ENCODE results near the gene POLR1G.
"Not testable (repeated sequence)": the region's sequence is repeated elsewhere in the genome, so short reads cannot be mapped to it uniquely, and the experiment has no call there.

POLR1G gene

DNA sequence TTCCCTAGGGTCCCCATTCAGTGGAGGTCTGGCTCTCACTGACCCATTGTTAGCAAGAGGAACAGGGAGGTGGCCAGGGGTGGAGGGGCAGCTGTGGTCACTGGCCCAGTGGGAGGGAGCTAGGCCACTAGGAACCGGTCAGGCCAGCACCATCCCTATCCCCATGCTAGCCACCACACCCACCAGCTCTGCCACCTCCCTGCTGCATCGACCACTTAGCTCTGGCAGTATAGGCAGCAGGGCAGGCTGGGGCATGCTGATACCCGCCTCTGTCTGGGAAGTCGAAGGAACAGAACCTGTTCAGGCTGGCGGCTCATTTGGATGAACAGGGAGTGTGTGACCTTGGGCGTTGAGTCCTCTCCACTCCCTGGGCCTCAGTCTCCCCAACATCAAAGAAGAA is 6.3 kb upstream of the POLR1G start:
- DNase-seq = no peak

DNA sequence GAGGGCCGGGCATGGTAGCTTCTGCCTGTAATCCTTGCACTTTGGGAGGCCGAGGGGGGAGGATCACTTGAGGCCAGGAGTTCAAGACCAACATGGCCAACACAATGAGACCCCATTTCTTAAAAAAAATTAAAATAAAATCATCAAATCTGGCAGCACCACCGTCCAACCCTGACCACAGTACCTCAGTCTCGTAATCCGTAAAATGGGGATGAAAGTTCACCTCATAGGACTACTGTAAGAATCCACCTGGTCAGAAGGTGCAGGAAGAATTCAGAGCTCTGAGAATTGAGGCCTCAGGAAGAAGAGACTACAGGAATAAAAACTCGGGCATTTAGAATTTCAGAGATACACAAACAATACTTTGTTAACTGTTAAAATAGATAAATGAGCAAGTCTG is 4.6 kb upstream of the POLR1G start:
- no peak for DNase-seq

DNA sequence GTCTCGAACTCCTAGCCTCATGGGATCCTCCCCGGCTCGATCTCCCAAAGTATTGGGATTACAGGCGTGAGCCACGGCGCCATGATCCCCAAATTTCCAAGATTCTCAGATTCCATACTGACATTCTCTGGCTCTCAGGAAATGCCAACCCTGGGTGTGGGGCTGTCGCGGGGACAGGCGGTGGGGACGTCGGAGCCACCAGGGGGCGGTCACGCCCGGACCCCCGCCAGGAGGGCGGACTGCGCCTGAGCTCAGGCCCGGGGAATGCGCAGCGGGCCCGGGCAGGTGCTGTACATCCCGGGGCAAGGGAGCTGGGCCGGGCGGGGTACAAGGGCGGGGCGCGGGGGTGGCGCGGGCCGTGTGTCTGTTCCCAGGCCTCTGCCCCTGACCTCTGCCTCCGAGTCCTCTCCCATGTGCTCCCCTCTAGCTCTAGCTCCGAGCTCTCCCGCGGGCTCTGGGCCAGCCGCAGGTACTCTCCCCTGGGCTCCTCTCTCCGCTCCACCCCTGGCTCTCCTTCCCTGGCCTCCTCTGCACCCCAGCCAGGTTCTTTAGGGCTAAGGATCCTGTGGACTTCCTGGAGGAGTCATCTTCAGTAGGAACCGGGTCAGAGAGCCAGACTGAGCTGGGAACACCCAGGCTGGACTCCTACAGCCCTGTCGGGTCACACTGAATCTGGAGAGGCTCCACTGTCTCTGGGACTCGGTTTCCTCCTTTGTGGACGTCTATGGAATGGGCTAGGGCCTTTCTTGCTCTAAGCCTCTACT is 4.0 kb upstream of the POLR1G start:
- peak; percentile 20 to 37 for DNase-seq

DNA sequence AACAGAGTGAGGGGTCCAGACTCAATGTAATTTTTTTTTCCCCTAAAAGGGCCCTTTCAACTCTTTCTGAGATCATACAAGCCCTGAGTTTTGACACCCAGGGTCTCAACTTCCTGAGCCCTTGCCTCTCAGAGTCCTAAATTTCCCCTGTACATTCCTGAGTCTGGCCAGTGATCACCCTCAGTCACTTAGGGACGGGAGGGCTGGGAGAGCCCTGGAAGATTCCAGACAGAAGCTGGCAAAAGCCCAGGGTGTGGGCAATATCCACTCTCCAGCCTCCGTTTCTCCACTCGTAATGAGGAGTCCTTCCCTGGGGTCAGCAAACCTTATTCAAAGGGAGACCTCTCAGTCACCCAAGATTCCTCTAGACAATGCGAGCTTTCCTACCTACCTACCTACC is 3.2 kb upstream of the POLR1G start:
- DNase-seq = no peak

DNA sequence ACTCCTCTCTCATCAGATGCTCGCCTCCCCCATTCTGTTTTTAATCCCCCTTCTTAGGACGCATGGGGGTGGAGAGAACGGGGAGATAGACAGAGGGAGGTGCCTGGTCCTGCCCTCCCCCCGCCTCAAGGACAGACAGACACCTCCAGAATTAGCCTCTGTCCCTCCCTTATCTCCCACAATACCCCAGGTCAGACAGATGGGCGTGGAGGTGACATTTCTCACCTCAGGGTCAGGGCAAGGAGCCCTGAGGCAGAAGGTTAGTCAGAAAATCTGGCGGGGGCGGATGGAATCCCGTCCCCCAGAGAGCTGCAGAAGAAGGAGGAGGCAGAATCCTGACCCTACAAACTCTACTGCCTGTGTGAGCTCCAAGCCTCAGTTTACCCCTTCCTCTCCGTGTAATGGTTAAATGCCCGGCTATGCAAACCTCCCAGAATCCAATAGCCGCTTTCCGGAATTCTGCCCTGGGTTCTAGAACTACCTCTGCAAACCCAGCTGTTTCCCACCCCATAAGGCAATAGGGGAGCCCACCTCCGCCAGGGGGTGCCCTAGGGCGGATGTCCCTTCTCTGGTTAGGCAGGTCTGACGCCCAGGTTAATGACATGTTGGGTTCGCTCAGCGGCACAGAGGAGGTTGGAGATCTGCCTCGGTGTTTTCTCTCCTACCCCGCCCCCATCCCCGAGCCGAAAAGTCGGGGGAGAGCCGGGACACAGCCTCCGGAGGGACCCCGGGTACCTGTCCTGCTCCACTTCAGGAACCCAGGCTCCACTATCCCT is 2.5 kb upstream of the POLR1G start:
- peak; percentile 51 to 55 for DNase-seq

DNA sequence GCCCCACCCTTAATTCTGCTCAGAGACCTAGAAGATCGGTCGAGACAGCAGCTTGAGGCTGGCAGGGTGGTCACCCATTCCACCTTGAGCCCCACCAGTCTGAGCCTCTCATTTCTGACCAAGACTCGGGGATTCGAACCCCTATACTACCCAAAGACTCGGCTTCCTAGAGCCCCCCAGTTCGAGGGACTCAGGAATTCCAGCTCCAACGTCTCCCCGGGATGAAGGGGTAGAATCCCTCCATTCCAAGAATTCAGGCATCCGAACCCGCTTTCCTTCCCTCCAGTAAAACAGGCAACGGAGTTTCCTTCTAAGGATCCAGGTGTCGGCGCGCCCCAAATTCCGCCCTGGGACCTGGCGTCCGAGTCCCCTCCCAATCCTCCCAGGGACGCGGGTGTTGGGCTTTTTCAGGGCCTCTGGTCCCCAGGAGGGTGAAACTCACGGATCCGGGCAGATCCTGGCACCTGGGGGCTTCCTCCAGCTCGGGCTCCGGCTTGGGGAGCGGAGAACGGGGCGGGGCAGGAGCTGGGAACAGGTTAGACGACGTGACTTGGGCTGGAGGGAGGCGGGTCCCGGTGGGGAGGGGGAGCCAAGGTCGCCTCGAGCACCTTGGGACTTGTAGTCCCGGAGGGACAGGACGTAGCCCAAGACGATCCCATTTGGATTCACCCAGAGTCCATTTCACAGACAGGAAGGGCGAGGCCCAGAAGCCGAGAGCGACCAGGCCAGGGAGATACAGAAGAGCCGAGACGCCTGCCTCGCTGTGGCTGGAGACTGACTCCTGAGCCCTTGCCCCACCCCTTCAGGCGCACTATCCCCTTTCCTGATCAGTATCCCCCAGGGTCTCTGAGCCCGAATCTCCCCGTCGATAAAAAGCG is 1.6 kb upstream of the POLR1G start, which contains the start of gene PPP1R13L:
TSS of gene PPP1R13L (minus strand) at position 513 of the 878 bp plus-strand sequence. CDS start 6,751 bp downstream, outside the sequence.
- peak; percentile 44 to 51 for DNase-seq

DNA sequence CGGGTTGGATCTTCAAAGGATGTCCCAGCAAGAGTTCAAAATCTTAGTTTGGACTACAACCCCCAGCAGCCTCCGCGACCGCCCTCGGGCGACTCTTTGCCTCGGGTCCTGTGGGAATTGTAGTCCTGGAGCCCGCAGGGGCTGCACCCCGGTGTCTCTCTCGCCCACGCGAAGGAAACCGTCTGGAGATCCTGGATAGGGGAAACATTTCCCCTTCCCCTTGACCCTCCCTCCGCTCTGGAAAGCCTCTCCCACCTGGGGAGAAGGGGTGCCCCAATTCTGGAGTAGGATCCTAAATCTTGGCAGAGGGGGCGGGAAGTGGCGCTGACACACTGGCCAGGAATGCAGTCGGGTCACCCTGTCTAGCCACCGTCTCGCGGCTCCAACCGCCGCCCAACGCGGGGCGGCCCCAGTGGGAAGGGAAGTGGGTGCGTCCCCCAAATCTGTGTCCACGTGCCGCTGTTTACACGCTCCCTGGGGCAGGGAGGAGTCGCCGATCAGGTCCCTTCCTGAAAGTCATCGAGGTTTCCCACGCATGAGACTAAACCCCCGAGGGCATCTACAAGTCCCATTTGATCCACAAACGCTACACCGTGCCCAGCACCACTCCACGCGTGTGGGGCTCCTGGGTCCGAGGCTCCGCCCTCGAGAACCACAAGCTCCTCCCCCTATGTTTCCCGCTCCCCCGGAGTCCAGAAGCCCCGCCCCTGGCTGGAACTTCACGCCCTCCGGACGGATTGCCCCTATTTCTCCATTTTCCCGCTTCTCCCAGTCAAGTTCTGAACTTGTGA is 814 bp upstream of the POLR1G start:
- peak; percentile 76 to 83 for DNase-seq

DNA sequence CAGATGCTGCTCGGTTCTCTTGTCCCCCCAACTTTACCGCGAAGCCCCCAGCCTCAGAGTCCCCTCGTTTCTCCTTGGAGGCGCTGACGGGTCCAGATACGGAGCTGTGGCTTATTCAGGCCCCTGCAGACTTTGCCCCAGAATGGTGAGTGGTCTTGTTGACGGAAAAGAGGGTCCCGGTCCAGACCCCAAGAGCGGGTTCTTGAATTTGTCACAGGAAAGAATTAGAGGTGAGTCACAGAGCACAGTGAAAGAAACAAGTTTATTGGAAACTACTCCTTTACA is 589 bp downstream of the POLR1G start:
- no peak for DNase-seq

DNA sequence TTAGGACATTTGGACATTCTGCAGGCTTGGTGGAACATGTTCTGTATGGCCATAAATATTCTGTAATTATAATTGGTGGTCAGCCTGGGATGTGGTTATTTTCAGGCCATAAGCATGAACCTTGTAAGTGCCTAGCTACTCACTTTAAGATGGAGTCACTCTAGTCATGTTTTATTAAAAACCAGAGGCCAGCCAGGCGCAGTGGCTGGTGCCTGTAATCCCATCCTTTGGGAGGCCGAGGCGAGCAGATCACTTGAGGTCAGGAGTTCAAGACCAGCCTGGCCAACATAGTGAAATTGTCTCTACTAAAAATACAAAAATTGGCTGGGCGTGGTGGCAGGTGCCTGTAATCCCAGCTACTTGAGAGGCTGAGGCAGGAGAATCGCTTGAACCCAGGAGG is 1.1 kb downstream of the POLR1G start:
- not testable (repeated sequence) for DNase-seq

DNA sequence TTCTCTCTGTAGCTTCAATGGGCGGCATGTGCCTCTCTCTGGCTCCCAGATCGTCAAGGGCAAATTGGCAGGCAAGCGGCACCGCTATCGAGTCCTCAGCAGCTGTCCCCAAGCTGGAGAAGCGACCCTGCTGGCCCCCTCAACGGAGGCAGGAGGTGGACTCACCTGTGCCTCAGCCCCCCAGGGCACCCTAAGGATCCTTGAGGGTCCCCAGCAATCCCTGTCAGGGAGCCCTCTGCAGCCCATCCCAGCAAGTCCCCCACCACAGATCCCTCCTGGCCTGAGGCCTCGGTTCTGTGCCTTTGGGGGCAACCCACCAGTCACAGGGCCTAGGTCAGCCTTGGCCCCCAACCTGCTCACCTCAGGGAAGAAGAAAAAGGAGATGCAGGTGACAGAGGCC is 1.7 kb downstream of the POLR1G start:
- DNase-seq = no peak

DNA sequence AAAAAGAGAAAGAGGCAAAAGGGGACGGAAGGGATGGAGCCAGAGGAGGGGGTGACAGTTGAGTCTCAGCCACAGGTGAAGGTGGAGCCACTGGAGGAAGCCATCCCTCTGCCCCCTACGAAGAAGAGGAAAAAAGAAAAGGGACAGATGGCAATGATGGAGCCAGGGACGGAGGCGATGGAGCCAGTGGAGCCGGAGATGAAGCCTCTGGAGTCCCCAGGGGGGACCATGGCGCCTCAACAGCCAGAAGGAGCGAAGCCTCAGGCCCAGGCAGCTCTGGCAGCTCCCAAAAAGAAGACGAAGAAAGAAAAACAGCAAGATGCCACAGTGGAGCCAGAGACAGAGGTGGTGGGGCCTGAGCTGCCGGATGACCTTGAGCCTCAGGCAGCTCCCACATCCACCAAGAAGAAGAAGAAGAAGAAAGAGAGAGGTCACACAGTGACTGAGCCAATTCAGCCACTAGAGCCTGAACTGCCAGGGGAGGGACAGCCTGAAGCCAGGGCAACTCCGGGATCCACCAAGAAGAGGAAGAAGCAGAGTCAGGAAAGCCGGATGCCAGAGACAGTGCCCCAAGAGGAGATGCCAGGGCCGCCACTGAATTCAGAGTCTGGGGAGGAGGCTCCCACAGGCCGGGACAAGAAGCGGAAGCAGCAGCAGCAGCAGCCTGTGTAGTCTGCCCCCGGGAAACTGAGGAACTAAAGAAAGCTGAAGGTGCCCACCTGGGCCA is 2.5 kb downstream of the POLR1G start:
- DNase-seq = no peak

DNA sequence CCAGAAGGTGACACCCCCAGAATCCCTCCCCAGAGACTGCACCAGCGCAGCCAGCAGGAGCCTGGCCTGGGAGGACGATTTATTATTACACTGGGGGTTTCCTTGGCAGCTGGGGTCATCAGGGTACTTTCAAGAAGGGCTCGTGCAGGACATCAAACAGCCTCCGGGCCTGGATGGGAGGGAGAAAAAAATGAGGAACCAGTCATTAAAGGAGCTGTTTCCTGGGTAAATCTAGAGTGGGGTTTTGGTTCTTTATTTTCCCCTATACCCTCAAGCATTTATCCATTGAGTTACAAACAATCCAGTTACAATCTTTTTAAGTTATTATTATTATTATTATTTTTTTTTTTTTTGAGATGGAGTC is 3.1 kb downstream of the POLR1G start:
- no peak for DNase-seq

DNA sequence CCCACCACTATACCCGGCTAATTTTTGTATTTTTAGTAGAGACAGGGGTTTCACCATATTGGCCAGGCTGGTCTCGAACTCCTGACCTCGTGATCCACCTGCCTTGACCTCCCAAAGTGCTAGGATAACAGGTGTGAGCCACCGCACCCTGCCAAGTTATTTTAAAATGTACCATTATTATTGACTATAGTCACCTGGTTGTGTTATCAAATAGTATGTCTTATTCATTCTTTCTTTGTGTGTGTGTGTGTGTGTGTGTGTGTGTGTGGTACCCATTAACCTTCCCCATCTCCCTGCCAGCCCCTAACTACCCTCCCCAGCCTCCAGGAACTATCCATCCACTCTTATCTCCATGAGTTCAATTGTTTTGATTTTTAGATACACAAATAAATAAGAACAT is 3.9 kb downstream of the POLR1G start:
- DNase-seq = not testable (repeated sequence)

DNA sequence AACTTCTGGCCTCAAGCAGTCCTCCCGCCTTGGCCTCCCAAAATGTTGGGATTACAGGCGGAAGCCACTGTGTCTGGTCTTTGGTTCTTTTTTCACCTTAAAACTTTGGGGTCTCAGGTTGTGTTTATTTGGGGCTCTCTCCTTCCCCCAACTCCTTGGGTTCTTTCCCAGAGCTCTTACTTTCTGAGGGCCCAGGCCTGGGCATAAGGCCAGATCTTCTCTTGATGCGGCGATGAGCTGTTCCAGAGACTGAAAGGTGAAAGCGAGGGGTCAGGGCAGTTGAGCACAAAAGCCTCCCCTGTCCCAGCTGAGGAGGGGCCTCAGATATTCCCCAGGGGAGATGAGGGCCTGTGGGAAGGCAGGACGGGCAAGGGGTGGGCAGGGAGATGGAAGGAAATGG is 7.1 kb downstream of the POLR1G start:
- DNase-seq = no peak

DNA sequence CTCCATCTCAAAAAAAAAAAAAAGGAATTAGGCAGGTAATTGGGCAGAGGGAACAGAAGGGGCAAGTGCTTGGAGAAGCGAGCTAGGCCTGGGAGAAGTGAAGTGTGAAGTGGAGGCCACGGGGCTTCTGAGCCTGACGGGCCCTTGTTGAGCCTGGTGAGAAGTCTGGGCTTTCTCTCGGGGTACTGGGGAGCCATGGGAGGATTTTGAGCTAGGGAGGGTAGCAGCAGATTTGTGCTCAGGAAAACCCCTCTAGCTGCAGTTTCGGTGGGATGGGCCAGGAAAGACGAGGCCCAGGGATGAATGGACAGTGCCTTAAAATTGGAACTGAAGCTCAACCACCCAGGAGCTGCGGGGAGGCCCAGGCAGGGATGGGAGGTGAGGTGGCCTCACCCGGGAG is 8.0 kb downstream of the POLR1G start:
- DNase-seq = no peak

DNA sequence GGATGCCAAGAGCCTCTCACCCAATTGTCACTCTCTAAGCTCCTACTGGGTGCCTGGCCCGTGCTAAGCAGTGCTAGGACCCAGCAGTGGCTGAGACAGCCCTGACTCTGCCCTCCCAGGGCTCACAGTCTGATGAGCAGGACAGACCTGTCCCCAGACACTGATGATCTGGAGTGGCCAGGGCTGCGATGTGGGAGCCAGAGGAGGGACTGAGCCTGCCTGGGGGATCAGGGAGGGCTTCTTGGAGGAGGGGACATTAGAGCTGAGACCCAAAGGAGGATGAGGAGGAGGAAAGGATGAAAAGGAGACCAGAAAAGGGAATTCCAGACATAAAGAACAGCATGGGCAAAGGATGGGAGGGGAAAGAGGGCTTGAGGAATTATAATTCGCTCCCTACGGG is 10.7 kb downstream of the POLR1G start:
- no peak for DNase-seq

DNA sequence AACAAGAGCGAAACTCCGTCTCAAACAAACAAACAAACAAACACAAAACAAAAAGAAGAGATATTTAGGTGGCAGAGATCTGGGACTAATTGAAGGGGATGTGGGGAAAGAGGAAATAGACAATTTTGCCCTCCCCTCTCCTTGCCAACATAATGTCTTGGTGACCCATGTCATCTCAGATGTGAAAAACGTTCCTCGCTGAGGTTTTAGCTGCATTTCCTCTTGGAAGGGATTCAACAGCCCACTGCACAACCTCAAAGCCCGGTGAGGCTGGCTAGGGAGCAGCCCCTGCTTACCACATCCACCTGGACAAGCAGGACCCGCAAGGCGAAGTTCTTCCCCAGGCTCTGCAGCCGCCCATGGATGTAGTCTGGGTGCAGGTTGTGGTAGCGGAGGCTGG is 12.4 kb downstream of the POLR1G start:
- no peak for DNase-seq

DNA sequence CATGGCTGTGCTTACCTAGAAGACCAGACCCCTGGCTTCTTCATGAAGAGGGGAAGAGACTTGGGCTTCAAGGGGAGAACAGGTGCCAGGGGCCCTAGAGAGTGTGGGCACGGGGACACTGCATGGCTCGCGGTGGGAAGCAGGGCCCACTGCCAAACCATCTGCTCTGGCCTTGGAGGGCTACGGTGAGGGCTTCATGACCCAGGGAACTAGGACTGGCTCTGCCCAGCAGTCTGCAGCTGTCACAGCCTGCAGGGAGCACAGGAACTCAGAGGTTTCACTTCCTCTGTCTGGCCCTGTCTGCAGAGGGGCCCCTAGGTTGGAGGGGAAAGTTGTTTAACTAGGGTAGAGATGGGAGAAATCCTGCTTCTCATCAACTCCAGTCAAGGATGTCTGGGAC is 13.0 kb downstream of the POLR1G start:
- no peak for DNase-seq

DNA sequence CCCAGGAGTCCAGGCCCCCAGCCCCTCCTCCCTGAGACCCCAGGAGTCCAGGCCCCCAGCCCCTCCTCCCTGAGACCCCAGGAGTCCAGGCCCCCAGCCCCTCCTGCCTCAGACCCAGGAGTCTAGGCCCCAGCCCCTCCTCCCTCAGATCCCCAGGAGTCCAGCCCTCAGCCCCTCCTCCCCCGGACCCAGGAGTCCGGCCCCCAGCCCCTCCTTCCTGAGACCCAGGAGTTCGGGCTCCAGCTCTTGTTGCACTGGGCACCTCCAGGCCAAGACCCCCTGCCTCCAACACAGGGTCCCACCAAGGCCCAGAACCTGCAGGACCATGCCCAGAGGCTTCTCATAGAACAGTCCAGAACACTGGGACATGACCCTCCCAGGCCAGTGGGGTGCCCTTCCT is 13.5 kb downstream of the POLR1G start:
- DNase-seq = no peak

DNA sequence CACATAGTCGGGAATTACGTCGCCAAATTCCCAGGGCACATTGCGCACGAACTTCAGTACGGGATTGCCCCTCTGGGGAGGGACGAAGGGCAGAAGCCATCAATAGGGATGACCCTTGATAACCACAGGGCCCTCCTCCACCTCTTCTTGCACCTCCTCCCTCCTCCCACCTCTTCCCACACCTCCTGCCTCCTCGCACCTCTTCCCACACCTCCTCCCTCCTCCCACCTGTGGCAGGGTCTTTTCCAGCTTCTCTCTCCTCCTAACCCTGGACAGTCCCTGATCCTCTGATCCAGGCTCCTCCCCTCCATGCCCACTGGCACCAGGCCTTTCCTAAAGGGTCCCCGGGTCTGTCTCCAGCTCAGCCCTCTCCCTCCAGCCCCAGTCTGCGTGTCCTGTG is 13.9 kb downstream of the POLR1G start:
- no peak for DNase-seq

DNA sequence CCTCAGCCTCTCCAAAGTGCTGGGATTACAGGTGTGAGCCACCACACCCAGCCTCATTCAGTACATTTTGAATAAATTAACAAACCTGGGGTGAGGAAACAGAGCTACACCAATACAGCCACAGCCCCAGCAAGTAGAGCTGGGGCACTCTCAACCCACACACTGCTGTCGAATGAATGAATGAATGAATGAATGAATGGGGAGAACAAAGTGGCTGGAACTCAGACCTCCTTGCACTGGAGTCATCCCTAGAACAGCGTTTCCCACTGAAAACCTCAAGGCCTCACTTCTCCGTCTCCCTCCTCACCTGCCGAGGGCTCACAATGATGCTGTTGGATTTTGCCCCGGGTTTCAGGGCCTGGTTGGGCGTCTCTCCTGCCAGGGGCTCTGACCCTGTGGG is 14.4 kb downstream of the POLR1G start:
- no peak for DNase-seq

DNA sequence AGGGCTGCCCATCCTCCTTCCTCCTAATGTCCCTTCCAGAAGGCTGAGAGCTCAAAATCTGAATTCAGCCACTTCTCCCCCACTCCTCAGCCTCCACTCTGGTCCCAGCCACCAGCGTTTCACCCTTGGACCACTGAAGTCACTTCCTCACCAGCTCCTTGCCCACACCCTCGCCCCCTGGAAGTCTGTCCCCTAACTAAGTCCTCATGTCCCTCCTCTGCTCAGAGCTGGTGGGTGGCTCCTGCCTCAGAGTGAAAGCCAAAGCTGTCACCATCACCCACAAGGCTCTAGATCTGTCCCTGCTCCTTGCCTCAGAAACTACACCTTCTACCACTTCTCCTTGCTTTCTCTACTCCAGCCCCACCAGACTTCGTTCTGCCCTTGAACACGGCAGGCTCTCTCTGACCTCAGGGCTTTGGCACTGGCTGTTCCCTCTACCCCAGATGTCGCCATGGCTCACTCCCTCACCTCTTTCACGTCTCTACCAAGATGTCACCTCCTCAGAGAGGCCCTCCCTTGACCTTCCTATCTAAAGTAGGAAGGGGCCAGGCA is 15.6 kb downstream of the POLR1G start:
- no peak for DNase-seq

All from stimulated activated CD4-positive, alpha-beta T cell treated with anti-CD3 and anti-CD28 coated beads, Interleukin-4, amount 100 ng/mL, for 4 hours (primary cell).